ENCODE results near the gene SRI.
"Not testable (repeated sequence)": the region's sequence is repeated elsewhere in the genome, so short reads cannot be mapped to it uniquely, and the experiment has no call there.

The SRI gene

GRCh38 chr7:88172842-88173241 lies 47.0 kb downstream of the SRI start:
- no peak for DNase-seq

GRCh38 chr7:88169717-88170320 lies 50.0 kb downstream of the SRI start:
- no peak for DNase-seq

- DNase-seq: no peak
Measured at GRCh38 chr7:88167721-88168120, 52.1 kb downstream of the SRI start.

DNA sequence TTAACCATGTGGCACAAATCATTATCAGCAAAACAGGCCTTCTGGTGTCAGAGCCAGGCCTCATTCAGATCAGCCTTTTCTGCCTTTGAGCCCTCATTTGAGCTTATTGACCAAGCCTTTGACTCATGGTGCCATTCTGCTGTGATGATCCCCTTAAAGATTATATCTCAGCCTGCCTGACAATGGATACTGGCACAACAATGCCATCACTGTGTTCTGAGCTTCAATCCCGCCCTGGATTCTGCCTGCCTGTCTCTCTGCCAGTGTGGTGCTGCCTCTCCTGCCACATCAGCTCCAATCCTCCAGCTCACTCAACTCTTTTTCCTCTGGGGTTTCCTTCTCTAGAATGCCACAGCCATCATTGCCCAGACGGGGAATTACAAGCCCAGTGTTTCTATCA lies 52.6 kb downstream of the SRI start:
- DNase-seq: no peak

DNA sequence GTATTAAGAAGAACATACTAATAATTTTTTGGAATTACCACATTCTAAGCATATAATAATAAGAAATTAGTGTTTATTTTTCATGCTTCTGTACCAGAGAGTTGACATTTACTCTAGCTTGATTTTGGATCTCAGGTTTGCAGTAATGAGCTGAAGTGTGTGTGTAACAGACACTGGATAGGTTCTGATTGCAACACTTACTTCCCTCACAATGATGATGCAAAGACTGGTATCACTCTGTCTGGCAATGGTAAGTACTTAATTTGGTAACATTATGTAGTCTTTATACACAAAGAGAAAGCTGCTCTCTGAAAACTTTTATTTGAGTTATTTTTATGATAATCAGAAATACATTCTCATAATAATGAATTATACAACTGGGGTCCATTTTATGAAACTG lies 54.1 kb downstream of the SRI start:
- no peak for DNase-seq

DNA sequence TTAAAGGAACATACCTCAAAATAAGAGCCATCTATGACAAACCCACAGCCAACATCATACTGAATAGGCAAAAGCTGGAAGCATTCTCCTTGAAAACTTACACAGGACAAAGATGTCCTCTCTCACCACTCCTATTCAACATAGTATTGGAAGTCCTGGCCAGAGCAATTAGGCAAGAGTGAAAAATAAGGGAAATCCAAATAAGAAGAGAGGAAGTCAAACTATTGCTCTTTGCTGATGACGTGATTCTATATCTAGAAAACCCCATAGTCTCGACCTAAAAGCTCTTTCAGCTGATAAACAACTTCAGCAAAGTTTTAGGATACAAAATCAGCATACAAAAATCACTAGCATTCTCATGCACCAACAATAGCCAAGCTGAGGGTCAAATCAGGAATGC lies 60.1 kb downstream of the SRI start:
- not testable (repeated sequence) for DNase-seq

DNA sequence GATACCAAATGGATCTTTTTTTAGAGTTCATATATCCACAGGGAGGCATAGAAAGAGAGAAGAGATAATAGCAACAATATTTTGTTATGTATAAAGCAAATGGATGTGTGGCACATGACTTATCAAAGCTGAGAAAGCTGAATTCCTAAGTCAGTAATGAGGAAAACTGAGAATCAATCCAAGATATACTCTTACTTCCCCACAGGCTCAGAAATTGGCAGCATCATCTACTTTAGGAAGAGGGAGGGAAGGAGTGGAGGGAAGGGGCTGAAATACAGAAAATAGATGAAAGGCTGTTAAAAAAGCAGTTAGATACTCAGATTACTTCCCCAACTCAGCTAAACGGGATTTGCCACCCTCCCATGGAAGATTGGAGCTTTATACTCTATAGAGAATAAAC lies 63.5 kb downstream of the SRI start:
- no peak for DNase-seq

GRCh38 chr7:88155756-88156155 lies 64.1 kb downstream of the SRI start:
- DNase-seq: no peak
